Measurements from ENCODE around the gene ARHGDIG.

The ARHGDIG gene

GRCh38 chr16:280991-281659 is 734 bp downstream of the ARHGDIG start:
- no peak for DNase-seq (ENCODE audit: low read depth)

GRCh38 chr16:281660-282255 is 1.4 kb downstream of the ARHGDIG start:
- DNase-seq (ENCODE audit: low read depth) = no peak

DNA sequence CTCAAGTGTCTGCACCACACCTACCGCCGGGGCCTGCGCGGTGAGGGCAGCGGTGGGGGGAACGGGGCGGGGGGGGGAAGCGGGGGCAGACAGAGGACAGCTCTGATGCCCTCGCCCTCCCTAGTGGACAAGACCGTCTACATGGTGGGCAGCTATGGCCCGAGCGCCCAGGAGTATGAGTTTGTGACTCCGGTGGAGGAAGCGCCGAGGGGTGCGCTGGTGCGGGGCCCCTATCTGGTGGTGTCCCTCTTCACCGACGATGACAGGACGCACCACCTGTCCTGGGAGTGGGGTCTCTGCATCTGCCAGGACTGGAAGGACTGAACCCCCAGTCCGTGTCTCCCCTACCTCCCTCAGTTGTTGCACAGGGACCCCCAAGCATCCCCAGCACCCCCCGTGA is 2.1 kb downstream of the ARHGDIG start:
- no peak for DNase-seq (ENCODE audit: low read depth)

DNA sequence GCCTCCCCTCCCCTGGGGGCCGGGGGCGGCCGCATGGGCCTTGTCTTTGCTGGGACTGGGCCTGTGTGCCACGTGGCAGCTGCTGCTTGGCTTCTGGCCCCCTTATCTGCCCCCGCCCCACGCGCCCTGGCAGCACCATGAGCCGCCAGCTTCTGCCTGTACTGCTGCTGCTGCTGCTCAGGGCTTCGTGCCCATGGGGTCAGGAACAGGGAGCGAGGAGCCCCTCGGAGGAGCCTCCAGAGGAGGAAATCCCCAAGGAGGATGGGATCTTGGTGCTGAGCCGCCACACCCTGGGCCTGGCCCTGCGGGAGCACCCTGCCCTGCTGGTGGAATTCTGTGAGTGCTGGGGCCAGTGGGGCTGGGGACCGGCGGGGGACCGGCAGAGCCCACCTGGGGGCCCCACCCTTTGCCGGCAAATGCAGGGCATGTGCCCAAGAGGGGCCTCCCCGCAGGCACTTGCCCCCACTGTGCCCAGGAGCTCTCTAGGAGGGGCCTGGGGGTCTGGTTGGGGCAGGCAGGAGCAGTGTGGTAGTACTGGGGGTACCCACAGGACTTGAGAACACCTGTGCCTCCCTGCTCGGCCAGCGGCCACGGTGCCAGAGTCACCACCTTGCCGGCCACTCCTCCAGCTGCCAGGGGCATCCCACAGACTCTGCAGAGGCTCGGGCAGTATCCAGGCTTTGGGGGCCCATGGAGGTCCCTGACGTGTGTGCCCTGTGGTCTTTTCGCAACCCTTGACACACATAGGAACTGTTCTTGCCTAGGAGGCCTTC is 2.8 kb downstream of the ARHGDIG start, which contains the start of gene PDIA2:
TSS of gene PDIA2 (plus strand) at position 132 of the 773 bp plus-strand sequence. CDS start at position 138, 6 bp downstream.
- peak; percentile 7 for DNase-seq (ENCODE audit: low read depth)

GRCh38 chr16:284204-285120 is 4.1 kb downstream of the ARHGDIG start:
- no peak for DNase-seq (ENCODE audit: low read depth)

GRCh38 chr16:285146-286055 is 5.0 kb downstream of the ARHGDIG start:
- DNase-seq (ENCODE audit: low read depth) = no peak

DNA sequence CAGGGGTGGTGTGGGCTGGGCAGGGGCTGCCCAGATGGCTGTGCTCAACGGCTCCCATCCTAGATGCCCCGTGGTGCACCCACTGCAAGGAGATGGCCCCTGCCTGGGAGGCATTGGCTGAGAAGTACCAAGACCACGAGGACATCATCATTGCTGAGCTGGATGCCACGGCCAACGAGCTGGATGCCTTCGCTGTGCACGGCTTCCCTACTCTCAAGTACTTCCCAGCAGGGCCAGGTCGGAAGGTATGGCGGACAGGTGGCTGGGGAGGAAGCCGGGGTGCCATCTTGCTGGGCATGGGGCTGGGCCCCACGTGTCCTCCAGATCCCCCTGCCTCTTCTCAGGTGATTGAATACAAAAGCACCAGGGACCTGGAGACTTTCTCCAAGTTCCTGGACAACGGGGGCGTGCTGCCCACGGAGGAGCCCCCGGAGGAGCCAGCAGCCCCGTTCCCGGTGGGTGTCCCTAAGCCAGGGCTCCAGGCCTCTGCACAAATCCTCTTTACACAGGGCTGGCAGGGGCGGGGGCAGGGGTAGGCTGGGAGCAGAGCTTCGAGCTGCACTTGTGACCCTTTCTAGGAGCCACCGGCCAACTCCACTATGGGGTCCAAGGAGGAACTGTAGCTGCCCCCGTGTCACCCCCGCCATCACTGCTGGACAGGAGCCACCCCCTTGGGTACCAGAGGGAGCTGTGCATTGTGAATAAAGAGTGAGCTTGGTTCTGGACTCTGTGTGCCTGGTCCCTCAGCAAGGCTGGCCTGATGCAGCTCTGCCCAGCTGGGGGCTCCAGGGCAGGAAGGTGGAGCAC is 6.3 kb downstream of the ARHGDIG start:
- no peak for DNase-seq (ENCODE audit: low read depth)

DNA sequence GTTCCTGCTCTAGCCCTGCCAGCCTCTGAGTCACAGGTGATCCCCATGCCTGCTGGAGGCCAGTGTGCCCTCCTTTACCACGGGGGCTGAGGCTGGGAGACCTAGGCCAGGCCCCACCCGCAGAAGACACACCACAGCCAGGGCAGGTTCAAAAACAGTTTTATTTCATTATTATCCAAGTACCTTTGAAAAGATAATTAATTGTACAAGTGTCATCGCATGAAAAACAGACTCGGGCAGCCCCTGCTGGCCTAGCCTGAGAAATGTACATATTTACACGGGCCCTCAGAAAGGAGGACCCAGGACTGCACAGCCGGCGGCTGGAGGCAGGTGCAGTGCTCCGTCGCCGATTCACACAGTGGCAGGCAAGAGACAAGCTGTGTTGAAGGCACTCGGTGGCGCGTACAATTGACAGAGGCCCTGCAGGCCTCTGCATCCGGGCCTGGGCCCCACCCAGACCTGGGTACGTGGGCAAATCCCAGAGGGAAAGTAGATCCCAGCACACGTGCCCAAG is 7.0 kb downstream of the ARHGDIG start:
- DNase-seq (ENCODE audit: low read depth) = peak; percentile 7

- DNase-seq (ENCODE audit: low read depth) = no peak
These were observed 7.9 kb downstream of the ARHGDIG start for GRCh38 chr16:287981-288920.

GRCh38 chr16:289395-289997 is 9.1 kb downstream of the ARHGDIG start:
- DNase-seq (ENCODE audit: low read depth) = no peak

DNA sequence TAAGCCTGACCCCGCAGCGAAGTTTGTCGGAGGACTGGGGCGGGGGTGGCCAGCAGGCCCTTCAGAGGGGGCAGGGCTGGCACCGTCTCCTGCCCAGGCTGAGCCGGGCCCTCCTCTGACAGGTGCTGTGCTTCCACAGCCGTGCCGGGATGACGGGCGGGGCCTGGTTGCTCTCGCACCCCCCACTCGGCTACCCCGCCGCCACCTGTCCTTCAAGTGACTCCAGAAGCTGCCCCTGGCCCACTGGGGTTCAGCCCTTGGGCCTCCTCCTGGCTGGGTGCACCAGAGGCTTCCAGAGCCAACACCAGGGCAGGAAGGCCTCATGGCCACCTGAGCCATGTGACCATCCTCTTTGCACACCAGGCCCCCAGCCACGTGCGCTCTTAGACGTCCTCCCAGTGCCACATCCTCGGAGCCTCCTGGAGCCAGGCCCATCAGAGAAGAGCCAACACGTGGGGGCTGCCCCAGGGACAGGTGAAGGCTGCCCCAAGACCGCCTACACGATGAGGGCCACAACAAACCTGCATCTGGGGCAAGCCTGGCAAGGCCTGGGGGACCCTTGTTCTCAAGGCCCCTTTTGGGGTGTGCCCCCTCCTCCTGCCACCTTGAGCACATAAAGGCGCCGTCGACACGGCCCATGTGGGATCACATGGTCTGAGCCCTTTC is 9.8 kb downstream of the ARHGDIG start:
- no peak for DNase-seq (ENCODE audit: low read depth)

DNA sequence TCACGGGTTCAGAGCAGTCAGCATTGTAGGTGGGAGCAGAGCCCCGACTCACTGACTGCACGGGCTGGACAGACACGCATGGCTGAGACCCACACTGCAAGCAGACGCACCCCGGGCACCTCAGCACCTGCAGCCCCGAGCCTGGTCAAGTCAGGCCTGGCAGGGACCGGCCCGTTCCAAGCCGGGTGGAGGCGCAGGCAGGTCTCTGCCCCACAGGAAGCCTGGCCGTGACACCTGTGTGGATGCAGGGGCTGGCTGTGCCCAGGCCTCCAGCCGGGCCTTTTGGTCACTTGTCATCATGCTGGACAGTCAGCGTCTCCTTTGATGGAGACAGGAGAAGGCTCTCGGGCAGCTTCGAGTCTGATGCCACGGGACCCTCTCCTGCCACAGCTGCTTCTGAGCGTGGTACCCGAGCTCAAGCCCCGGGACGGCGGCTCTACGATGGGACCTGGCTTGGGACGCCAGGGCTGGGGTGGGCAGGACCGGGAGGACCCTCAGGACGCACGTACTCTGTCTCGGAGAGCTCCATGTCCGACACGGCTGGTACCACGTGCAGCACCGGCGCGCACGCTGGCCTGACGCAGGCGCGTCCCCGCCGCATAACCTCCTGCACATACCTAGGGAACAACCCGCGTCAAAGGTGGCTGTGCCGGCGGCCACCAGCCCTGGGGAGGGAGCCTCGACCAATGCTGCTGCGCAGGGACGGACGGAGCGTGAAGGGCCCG is 10.5 kb downstream of the ARHGDIG start:
- DNase-seq (ENCODE audit: low read depth) = no peak

DNA sequence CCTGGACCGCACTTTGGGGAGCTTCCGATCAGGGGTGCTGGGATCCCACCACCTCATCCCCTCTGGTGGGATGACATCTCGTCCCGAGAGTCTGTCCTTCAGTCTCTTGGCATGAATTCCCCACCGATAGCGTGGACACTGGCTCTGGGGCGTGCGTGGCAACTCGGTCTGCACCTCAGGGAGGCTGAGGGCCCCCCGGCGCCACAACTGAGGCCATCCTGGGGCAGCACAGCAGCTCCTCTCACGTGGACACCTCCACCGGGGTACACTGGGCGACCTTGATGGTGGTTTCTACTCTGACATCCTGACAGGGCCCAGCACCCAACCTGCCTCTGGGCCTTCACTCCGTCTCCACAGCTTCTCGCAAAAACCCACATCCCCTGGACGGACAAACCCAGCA is 11.1 kb downstream of the ARHGDIG start:
- DNase-seq (ENCODE audit: low read depth) = no peak

GRCh38 chr16:293043-293775 is 12.8 kb downstream of the ARHGDIG start:
- DNase-seq (ENCODE audit: low read depth) = no peak

DNA sequence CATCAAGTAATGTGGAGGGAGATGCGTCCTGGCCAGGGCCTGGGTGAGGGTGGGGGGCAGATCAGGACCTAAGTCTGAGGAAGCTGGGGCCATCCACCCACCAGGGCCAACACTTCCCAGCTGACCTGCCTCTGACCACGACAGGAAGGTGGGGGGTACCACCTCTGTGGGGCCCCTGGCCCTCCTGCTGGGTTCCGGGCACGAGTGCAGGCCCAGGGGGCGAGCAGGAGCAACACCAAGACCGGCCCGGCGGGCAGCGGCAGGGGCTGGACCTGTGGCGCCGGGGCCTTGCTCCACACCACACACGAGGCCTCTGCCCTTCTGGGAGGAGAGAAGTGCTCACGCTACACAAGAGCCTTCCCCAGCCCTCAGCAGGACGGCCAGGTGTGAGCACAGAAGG is 15.9 kb downstream of the ARHGDIG start:
- DNase-seq (ENCODE audit: low read depth) = no peak

GRCh38 chr16:296806-297510 is 16.6 kb downstream of the ARHGDIG start:
- no peak for DNase-seq (ENCODE audit: low read depth)

All from amniotic epithelial cell (primary cell).